IPS-18a (cell line): ENCODE data around the gene NPC1.
"Not testable (repeated sequence)": the region's sequence is repeated elsewhere in the genome, so short reads cannot be mapped to it uniquely, and the experiment has no call there.

Experiments used
- H3K27ac ChIP-seq: one replicate; pipeline ENCODE4 v1.5.1; 2013; ENCODE audit warnings: low read length
- H3K27me3 ChIP-seq: one replicate; pipeline ENCODE4 v1.6.1; 2013; ENCODE audit warnings: mild to moderate bottlenecking, low read length; ENCODE audit not compliant: control insufficient read depth, insufficient read depth
- H3K36me3 ChIP-seq: one replicate; pipeline ENCODE4 v1.6.1; 2013; ENCODE audit warnings: low read depth, low read length; ENCODE audit not compliant: control insufficient read depth
- H3K4me1 ChIP-seq: one replicate; pipeline ENCODE4 v1.6.1; 2013; ENCODE audit warnings: low read depth, low read length; ENCODE audit not compliant: control insufficient read depth
- H3K4me3 ChIP-seq: one replicate; pipeline ENCODE4 v1.5.1; 2013; ENCODE audit warnings: low read length
- H3K9ac ChIP-seq: one replicate; pipeline ENCODE4 v1.6.1; 2013; ENCODE audit warnings: mild to moderate bottlenecking, low read length, moderate library complexity
- H3K9me3 ChIP-seq: one replicate; pipeline ENCODE4 v1.6.1; 2013; ENCODE audit warnings: low read depth, low read length; ENCODE audit not compliant: control insufficient read depth

NPC1 gene

GRCh38 chr18:23510923-23511322 lies 75.4 kb downstream of the NPC1 start:
- not testable (repeated sequence) for H3K9ac ChIP-seq, H3K27ac ChIP-seq, H3K27me3 ChIP-seq, H3K4me3 ChIP-seq, H3K9me3 ChIP-seq, H3K4me1 ChIP-seq
- H3K36me3 ChIP-seq, result peaks cover 12% of the 10 kb centered on the region

GRCh38 chr18:23506393-23506792 lies 79.9 kb downstream of the NPC1 start:
- no peaks in the 10 kb centered on the region for H3K9me3 ChIP-seq
- H3K27ac ChIP-seq, result no peak overlapping the region
- H3K36me3 ChIP-seq, result peaks cover 12% of the 10 kb centered on the region
- no peak overlapping the region for H3K9ac ChIP-seq
- peaks cover 5% of the 10 kb centered on the region for H3K4me1 ChIP-seq
- peaks cover 29% of the 10 kb centered on the region for H3K27me3 ChIP-seq
- no peak overlapping the region for H3K4me3 ChIP-seq

DNA sequence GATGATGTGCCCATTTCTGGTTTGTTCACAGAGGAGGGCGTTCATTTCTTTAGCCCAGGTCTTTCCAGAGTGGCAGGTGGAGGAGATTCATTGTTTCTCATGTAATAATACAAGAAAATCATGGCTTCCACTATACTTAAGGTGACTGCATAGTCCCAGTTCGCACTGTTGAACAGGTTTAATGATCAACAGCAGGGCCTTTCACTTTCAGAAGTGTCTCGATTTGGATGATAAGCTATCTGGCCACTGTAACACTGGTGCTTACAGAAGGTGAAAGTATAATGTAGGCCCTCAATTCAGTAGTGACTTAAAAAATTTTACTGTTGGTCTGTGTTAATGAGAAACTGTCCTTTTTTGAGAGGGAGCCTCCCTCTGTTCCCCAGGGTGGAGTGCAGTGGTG lies 81.6 kb downstream of the NPC1 start:
- no peak overlapping the region for H3K4me3 ChIP-seq
- H3K9me3 ChIP-seq, result no peaks in the 10 kb centered on the region
- H3K36me3 ChIP-seq, result peaks cover 6% of the 10 kb centered on the region
- H3K27ac ChIP-seq, result no peak overlapping the region
- peaks cover 5% of the 10 kb centered on the region for H3K4me1 ChIP-seq
- no peak overlapping the region for H3K9ac ChIP-seq
- H3K27me3 ChIP-seq, result peaks cover 33% of the 10 kb centered on the region

DNA sequence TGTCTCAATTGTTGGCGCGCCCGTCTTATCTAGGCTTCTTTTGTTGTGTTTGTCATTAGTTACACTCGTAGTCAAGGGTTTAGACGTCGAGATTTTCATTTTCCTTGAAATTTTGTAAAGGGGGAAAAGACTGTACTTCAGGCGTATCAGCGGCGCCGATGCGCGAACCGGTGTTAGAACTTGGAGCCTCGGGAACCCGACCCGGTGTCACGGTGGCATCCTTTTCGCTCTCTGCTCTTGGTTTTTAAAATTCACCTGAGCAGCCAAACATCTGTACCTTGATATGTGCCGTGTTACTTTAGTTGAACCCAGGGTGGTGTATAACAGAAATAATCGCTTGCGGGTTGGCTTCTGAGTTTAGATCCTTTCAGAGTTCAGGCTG lies 82.4 kb downstream of the NPC1 start:
- Histone ChIP-seq H3K9me3 (no peaks in the 10 kb centered on the region), H3K36me3 (peaks cover 6% of the 10 kb centered on the region), H3K9ac (peak overlapping the region; percentile 53), H3K27ac (no peak overlapping the region), H3K4me3 (peak overlapping the region; percentile 69), H3K27me3 (peaks cover 33% of the 10 kb centered on the region), H3K4me1 (peaks cover 5% of the 10 kb centered on the region)

DNA sequence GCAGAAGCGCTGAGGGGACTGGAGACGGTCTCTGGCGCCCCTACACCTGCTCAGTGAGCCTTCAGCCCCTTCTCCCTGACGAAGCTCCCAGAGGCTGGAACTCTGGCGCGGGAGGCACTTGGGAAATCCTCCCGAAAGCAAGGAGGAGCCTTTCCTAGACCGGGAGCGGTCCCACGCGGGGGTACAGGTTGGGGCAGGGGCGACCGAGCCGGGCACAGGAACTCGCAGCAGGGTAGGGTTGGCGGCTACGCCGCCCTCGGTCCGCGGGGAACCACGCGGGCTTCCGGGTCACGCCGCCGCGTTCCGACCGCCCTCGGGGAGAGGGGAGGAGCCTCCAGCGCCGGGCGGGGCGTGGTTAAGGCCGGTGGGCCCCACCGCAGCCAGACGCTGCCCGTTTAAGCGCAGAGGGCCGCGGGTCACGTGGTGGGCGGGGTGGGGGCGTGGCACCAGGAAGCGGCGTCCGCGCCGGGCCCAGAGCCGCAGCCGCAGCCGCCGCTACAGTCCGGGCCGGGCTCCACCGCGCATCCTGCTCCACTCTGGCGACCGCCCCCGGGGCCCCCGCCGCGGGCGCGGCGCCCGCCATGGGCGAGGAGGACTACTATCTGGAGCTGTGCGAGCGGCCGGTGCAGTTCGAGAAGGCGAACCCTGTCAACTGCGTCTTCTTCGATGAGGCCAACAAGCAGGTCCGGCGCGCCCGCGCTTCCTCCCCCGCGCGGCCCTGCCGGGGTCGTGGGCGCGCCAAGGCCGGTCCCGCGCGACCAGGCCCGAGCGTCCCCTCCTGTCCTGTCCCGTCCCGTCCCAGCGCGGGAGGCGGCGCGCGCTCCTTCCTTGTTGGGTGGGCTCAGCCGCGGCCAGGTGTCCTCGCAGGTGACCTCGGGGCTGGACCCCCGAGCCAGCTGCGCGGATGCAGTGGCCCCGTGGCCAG lies 83.0 kb downstream of the NPC1 start, which contains the start of gene RMC1:
Gene RMC1 (plus strand): TSS at position 474 of the 925 bp plus-strand sequence. CDS start 108 bp downstream, at position 582.
- Histone ChIP-seq H3K36me3 (peaks cover 6% of the 10 kb centered on the region), H3K27ac (no peak within 1 kb of the TSS), H3K4me1 (peaks cover 5% of the 10 kb centered on the region), H3K4me3 (peak within 1 kb of the TSS; percentile 69), H3K9ac (peak within 1 kb of the TSS; percentile 59), H3K27me3 (peaks cover 33% of the 10 kb centered on the region), H3K9me3 (no peaks in the 10 kb centered on the region)

DNA sequence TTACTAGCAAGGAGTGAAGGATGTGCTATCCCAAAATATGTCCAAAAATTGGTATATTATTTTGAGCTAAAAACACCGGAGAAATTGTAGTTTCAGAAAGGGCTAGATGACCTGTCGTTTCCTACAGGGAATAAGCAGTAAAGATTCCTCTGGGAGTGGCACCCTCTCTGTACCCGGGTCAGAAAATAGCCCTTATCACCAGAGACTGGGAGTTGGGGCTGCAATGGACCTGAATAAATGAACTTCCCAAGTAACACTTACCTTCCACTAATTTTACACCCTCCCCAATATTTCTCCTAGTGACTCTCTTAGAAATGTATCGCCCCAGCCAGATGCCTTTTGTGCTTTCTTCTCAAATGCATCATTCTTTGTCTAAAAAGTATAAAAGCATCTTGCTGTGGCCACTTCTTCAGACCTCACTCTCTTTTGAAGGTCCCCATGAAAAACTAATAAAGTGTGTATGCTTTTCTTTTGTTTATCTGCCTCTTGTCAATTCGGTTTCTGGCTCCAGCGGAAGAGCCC lies 83.7 kb downstream of the NPC1 start:
- Histone ChIP-seq H3K9ac (peak overlapping the region; percentile 59), H3K9me3 (no peaks in the 10 kb centered on the region), H3K27ac (no peak overlapping the region), H3K36me3 (peaks cover 3% of the 10 kb centered on the region), H3K4me1 (peaks cover 5% of the 10 kb centered on the region), H3K4me3 (peak overlapping the region; percentile 69), H3K27me3 (peaks cover 33% of the 10 kb centered on the region)

DNA sequence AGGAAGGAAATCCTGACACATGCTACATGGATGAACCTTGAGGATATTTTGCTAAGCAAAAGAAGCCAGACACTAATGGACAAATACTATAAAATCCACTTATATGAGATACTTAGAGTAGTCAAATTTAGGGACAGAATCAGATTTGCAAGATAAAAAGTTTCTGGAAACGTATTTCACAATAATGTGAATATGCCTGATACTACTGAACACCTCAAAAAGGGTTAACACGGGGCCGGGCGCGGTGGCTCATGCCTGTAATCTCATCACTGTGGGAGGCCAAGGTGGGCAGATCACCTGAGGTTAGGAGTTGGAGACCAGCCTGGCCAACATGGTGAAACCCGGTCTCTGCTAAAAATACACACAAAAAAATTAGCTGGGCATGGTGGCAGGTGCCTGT lies 84.7 kb downstream of the NPC1 start:
- H3K4me1 ChIP-seq, result peaks cover 5% of the 10 kb centered on the region

DNA sequence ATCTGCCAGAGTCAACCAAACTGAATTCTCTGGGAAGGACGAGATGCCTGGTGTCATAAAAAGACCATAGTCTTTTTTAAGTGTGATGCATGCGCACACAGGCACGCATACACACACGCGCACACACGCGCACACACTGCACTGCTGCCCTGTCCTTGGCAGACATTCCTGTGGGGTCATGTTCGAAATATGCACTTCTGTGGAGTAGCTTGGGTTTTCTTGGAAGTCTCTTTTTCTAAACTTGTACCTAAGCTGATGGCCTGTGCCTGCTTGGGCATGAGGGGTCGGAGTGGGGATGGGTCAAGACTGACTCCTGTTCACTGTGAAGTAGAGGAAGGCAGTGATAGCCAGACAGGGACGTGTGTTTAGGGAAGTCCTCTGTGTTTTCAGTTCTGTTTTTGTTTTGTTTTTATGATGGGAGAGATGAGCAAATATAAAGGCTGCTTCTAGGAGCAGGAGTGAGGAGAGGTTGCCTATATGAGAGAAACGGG lies 87.0 kb downstream of the NPC1 start:
- H3K27ac ChIP-seq, result no peak overlapping the region
- H3K27me3 ChIP-seq, result peaks cover 26% of the 10 kb centered on the region
- no peak overlapping the region for H3K9ac ChIP-seq
- peaks cover 5% of the 10 kb centered on the region for H3K4me1 ChIP-seq
- no peak overlapping the region for H3K4me3 ChIP-seq
- no peaks in the 10 kb centered on the region for H3K36me3 ChIP-seq
- H3K9me3 ChIP-seq, result no peaks in the 10 kb centered on the region

More for the DNA sequence above, 84.7 kb downstream of the NPC1 start:
- Histone ChIP-seq H3K9ac (no peak overlapping the region), H3K9me3 (no peaks in the 10 kb centered on the region), H3K27ac (no peak overlapping the region), H3K4me3 (no peak overlapping the region), H3K36me3 (no peaks in the 10 kb centered on the region), H3K27me3 (peaks cover 33% of the 10 kb centered on the region)

DNA sequence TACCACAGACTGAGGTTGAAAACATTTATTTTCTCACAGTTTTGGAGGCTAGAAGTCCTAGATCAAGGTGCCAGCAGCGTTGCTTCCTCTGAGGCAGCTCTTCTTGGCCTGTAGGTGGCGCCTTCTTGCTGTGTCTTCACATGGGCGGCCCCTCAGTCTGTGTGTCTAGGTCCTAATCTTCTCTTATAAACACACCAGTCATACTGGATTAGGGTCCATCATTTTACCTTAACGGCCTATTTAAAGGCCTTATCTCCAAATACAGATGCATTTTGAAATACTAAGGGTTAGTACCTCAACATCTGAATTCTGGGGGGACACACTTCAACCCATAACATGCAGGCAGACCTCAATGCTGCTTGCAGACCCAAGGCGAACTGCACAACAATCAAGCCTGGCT lies 87.4 kb downstream of the NPC1 start:
- H3K9ac ChIP-seq, result no peak overlapping the region
- H3K27ac ChIP-seq, result no peak overlapping the region
- no peak overlapping the region for H3K4me3 ChIP-seq
- no peaks in the 10 kb centered on the region for H3K36me3 ChIP-seq
- no peaks in the 10 kb centered on the region for H3K9me3 ChIP-seq
- peaks cover 5% of the 10 kb centered on the region for H3K4me1 ChIP-seq
- H3K27me3 ChIP-seq, result peaks cover 21% of the 10 kb centered on the region

DNA sequence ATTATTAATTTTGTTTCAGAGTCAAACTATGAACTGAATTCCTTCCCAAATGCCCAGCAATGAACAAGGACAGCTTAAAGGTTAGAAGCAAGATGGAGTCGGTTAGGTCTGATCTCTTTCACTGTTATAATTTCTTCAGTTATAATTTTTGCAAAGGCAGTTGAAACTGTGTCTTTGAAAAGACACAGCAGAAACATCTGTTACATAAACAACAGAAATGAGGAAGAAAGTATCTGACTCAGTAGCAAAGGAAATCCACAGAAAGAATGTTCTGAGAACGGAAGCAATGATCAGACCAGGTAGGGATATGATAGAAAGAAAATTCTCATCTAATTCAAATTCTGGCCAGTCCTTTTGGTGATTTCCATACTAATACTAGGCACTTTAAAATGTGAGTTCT lies 88.2 kb downstream of the NPC1 start:
- Histone ChIP-seq H3K9ac (no peak overlapping the region), H3K27ac (no peak overlapping the region), H3K4me3 (no peak overlapping the region), H3K36me3 (no peaks in the 10 kb centered on the region), H3K27me3 (peaks cover 17% of the 10 kb centered on the region), H3K9me3 (no peaks in the 10 kb centered on the region), H3K4me1 (peaks cover 5% of the 10 kb centered on the region)

DNA sequence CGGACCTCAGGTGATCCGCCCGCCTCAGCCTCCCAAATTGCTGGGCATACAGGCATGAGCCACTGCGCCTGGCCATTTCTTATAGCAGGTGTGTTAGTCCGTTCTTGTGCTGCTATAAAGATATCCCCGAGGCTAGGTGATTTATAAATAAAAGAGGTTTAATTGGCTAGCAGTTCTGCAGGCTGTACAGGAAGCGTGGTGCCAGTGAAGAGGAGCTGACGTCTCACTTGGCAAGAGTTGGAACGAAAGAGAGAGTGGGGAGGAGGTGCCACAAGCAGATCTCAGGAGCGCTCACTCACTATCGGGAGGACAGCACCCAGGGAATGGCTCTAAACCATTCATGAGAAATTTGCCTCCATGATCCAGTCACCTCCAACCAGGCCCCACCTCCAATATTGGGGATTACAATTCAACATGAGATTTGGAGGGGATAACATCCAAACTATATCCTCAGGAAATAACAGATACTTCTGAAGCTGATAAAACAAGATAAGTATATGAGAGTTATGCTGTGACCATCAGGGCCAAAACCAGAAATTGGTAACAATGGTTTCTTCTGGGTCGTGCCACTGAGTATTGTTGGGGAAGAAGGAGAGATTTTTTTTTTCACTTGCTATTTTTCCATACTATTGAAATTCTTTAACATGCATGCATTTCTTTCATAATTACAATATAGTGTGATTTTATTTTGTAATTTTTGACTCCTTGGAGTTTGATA lies 90.4 kb downstream of the NPC1 start:
- H3K36me3 ChIP-seq, result no peaks in the 10 kb centered on the region
- no peak overlapping the region for H3K9ac ChIP-seq
- no peaks in the 10 kb centered on the region for H3K27me3 ChIP-seq
- no peak overlapping the region for H3K4me3 ChIP-seq
- no peak overlapping the region for H3K27ac ChIP-seq
- no peaks in the 10 kb centered on the region for H3K4me1 ChIP-seq
- no peaks in the 10 kb centered on the region for H3K9me3 ChIP-seq
